IMR-90 (cell line): ENCODE measurements around the gene FAM149A. TPM values are rescaled to one million over a fixed set of nuclear protein-coding genes. Genes with fewer than 3 reads are reported as not detected.

Experiments
- ATAC-seq: fragments of 200-7000 bp; cut with Tn5 transposase; 2 replicates; pipeline ENCODE4 v1.9.1; 2020; ENCODE audit warnings: low read depth, mild to moderate bottlenecking, moderate library complexity
- BruUV-seq: library from RNA; stranded (reverse); fragments of 400-500 nt; replicated peaks from 2 replicates; lab custom pipeline; 2021; lab: Mats Ljungman, UMichigan
- CTCF ChIA-PET: fragments of 300-600 bp; formaldehyde crosslinking; extraction: SDS; loops from one replicate; lab custom pipeline; 2021; ENCODE audit warnings: antibody characterized with exemption; lab: Yijun Ruan, JAX
- POLR2A ChIA-PET: fragments of 300-600 bp; sonication (Branson Sonifier 250); formaldehyde crosslinking; loops from one replicate; lab custom pipeline; 2022; ENCODE audit warnings: antibody characterized with exemption; ENCODE audit not compliant: unreplicated experiment; lab: Charles Lee
- DNase-seq: peaks from one replicate; pipeline ENCODE4 v3.0.0; 2013
- H2AFZ ChIP-seq: replicated peaks from 2 replicates; pipeline ENCODE3; 2013; ENCODE audit warnings: low read length, mild to moderate bottlenecking; ENCODE audit not compliant: poor library complexity
- H2AK5ac ChIP-seq: 2 replicates; pipeline ENCODE4 v1.6.1; 2013; ENCODE audit warnings: low read depth, low read length, inconsistent platforms
- H2AK9ac ChIP-seq: replicated peaks from 2 replicates; pipeline ENCODE3; 2013; ENCODE audit warnings: mild to moderate bottlenecking, low read depth, low read length, moderate library complexity; ENCODE audit not compliant: poor library complexity
- H2BK120ac ChIP-seq: 2 replicates; pipeline ENCODE4 v1.6.1; 2013; ENCODE audit warnings: low read depth, low read length, inconsistent platforms
- H2BK15ac ChIP-seq: 3 replicates; pipeline ENCODE4 v1.6.1; 2013; ENCODE audit warnings: low read depth, low read length, inconsistent platforms
- H2BK20ac ChIP-seq: 2 replicates; pipeline ENCODE4 v1.6.1; 2013; ENCODE audit warnings: low read depth, mild to moderate bottlenecking, inconsistent platforms, low read length, moderate library complexity
- H2BK5ac ChIP-seq: 2 replicates; pipeline ENCODE4 v1.6.1; 2013; ENCODE audit warnings: mild to moderate bottlenecking, low read depth, low read length, inconsistent platforms; ENCODE audit not compliant: poor library complexity, severe bottlenecking
- H3K14ac ChIP-seq: replicated peaks from 2 replicates; pipeline ENCODE4 v1.6.1; 2013; ENCODE audit warnings: low read depth, low read length, inconsistent platforms
- H3K18ac ChIP-seq: 2 replicates; pipeline ENCODE4 v1.6.1; 2013; ENCODE audit warnings: low read depth, low read length, control low read depth
- H3K23ac ChIP-seq: 2 replicates; pipeline ENCODE4 v1.6.1; 2013; ENCODE audit warnings: low read depth, low read length, inconsistent platforms
- H3K27ac ChIP-seq: 2 replicates; pipeline ENCODE4 v1.5.1; 2013; ENCODE audit warnings: mild to moderate bottlenecking, control low read depth, low read length; ENCODE audit not compliant: insufficient read depth
- H3K27me3 ChIP-seq: 2 replicates; pipeline ENCODE4 v1.6.1; 2013; ENCODE audit warnings: low read length; ENCODE audit not compliant: control insufficient read depth, insufficient read depth
- H3K36me3 ChIP-seq: 2 replicates; pipeline ENCODE4 v1.6.1; 2013; ENCODE audit warnings: low read length, mixed read lengths; ENCODE audit not compliant: control insufficient read depth, insufficient read depth
- H3K4ac ChIP-seq: 2 replicates; pipeline ENCODE4 v1.6.1; 2013; ENCODE audit warnings: low read depth, low read length, inconsistent platforms
- H3K4me1 ChIP-seq: 2 replicates; pipeline ENCODE4 v1.6.1; 2013; ENCODE audit warnings: low read length, mixed read lengths; ENCODE audit not compliant: control insufficient read depth, insufficient read depth
- H3K4me2 ChIP-seq: 2 replicates; pipeline ENCODE4 v1.6.1; 2013; ENCODE audit warnings: low read depth, mild to moderate bottlenecking, control low read depth, low read length, moderate library complexity
- H3K4me3 ChIP-seq: 2 replicates; pipeline ENCODE4 v1.5.1; 2013; ENCODE audit warnings: low read depth, mild to moderate bottlenecking, control low read depth, low read length, moderate library complexity; ENCODE audit not compliant: insufficient read depth
- H3K56ac ChIP-seq: 2 replicates; pipeline ENCODE4 v1.6.1; 2013; ENCODE audit warnings: low read length, inconsistent platforms; ENCODE audit not compliant: insufficient read depth; ENCODE audit errors: extremely low read depth
- H3K79me1 ChIP-seq, 2 experiments: 2 replicates each; pipeline ENCODE4 v1.6.1; 2013; ENCODE audit warnings: low read length in 2 of 2, inconsistent platforms in 1 of 2, low read depth in 1 of 2
- H3K9ac ChIP-seq: 2 replicates; pipeline ENCODE4 v1.6.1; 2013; ENCODE audit warnings: low read depth, low read length, control low read depth
- H3K9me1 ChIP-seq: 2 replicates; pipeline ENCODE4 v1.6.1; 2013; ENCODE audit warnings: low read length, inconsistent platforms; ENCODE audit not compliant: insufficient read depth
- H3K9me3 ChIP-seq: 2 replicates; pipeline ENCODE4 v1.6.1; 2013; ENCODE audit warnings: low read length; ENCODE audit not compliant: control insufficient read depth, insufficient read depth
- H4K20me1 ChIP-seq: 2 replicates; pipeline ENCODE4 v1.6.1; 2013; ENCODE audit warnings: low read length, inconsistent platforms; ENCODE audit not compliant: insufficient read depth
- H4K5ac ChIP-seq: 2 replicates; pipeline ENCODE4 v1.6.1; 2013; ENCODE audit warnings: mild to moderate bottlenecking, low read depth, low read length, control low read depth
- H4K8ac ChIP-seq, 2 experiments: 2 replicates each; pipeline ENCODE4 v1.6.1; 2013; ENCODE audit warnings: low read depth in 2 of 2, low read length in 2 of 2, control low read depth in 1 of 2, inconsistent platforms in 1 of 2
- H4K91ac ChIP-seq: 2 replicates; pipeline ENCODE4 v1.6.1; 2013; ENCODE audit warnings: low read depth, low read length, inconsistent platforms; ENCODE audit not compliant: insufficient read depth
- BHLHE40 ChIP-seq: fragments of 150-350 bp; IDR thresholded peaks from 2 replicates; pipeline ENCODE4 v1.6.1; 2016; ENCODE audit warnings: mild to moderate bottlenecking, low read depth, low read length
- MXI1 ChIP-seq: IDR thresholded peaks from 2 replicates; pipeline ENCODE4 v1.6.1; 2012; ENCODE audit warnings: low read depth, mild to moderate bottlenecking, low read length, moderate library complexity, borderline replicate concordance
- RAD21 ChIP-seq: IDR thresholded peaks from 2 replicates; pipeline ENCODE4 v1.6.1; 2012; ENCODE audit warnings: low read length, improper control_type of control experiment
- RFX5 ChIP-seq: IDR thresholded peaks from 2 replicates; pipeline ENCODE4 v1.8.0; 2012; ENCODE audit warnings: low read depth, mild to moderate bottlenecking, low read length, moderate library complexity
- WGBS, 2 experiments: methylation state at CpG; one replicate each; pipeline versions ENCODE4 v1.1.5 to v1.1.7; 2013; ENCODE audit warnings: missing lambda C conversion rate in 2 of 2; ENCODE audit not compliant: insufficient read length in 1 of 2; ENCODE audit errors: extremely low coverage in 2 of 2; 5-methylcytosine and 5-hydroxymethylcytosine counted together
- dilution Hi-C: fragments of 300-500 bp; cut with HindIII; formaldehyde crosslinking; loops from one replicate; pipeline ENCODE4 v1.14.3; 2018; ENCODE audit warnings: low sequenced_read_pairs; ENCODE audit not compliant: unreplicated experiment
- in situ Hi-C: fragments of 300-500 bp; cut with MboI; formaldehyde crosslinking; loops from 3 replicates; pipeline ENCODE4 v1.14.3; 2019; ENCODE audit warnings: low sequenced_read_pairs, inconsistent platforms, mixed read lengths
- intact Hi-C: fragments of 100-400 bp; cut with micrococcal nuclease; formaldehyde crosslinking; loops from 2 replicates; pipeline ENCODE4 v1.10.0; 2022
- polyA plus RNA-seq, 3 experiments: library from polyadenylated mRNA; depleted of rRNA; stranded (reverse); fragments of >200 nt; gene quantifications; 2 replicates each; pipeline ENCODE4 v1.2.3, GENCODE V29; 2012; ENCODE audit warnings: low replicate concordance in 1 of 3
- total RNA-seq: library from RNA; depleted of rRNA; stranded (reverse); fragments of >200 nt; gene quantifications from 2 replicates; pipeline ENCODE4 v1.2.3, GENCODE V29; 2012

FAM149A gene
- total and polyA plus RNA-seq, 2 of the 4 experiments (the other 2 are of a cell fraction), result 0.54 to 0.70 TPM

- intact Hi-C loops (no loop called here), dilution Hi-C loops (no loop called here), in situ Hi-C loops (no loop called here)
- Histone ChIP-seq H3K4me1 (no peaks in the 10 kb centered on the region), H3K56ac (no peak overlapping the region), H3K4ac (no peak overlapping the region), H3K9ac (no peak overlapping the region), H3K23ac (no peak overlapping the region), H2BK5ac (no peak overlapping the region), H3K9me1 (no peaks in the 10 kb centered on the region), H3K18ac (no peak overlapping the region), H4K20me1 (no peaks in the 10 kb centered on the region), H3K9me3 (no peaks in the 10 kb centered on the region), H2AFZ (no peak overlapping the region), H2AK5ac (no peak overlapping the region), H4K5ac (no peak overlapping the region), H3K79me1 (no peaks in the 10 kb centered on the region), H3K4me2 (no peak overlapping the region), H3K27me3 (no peaks in the 10 kb centered on the region; the same call in 1 of the 2 replicates), H2AK9ac (no peak overlapping the region), H3K36me3 (no peaks in the 10 kb centered on the region), H2BK120ac (no peak overlapping the region), H3K27ac (no peak overlapping the region), H4K8ac (no peak overlapping the region), H4K91ac (no peak overlapping the region), H2BK15ac (no peak overlapping the region), H2BK20ac (no peak overlapping the region), H3K4me3 (no peak overlapping the region), H3K14ac (no peak overlapping the region)
- no peak for TF ChIP-seq BHLHE40
- no peak for TF ChIP-seq RAD21
- no peak for TF ChIP-seq MXI1
- no peak for TF ChIP-seq RFX5
- BruUV-seq, result no TSS peak
- POLR2A ChIA-PET, result no interaction called here
- no peak for ATAC-seq
- CTCF ChIA-PET, result interaction anchor here (0.8 kb wide), 1 partner anchor 67 kb away, joined by 3 read pairs; no protein-coding TSS in a partner anchor
- DNase-seq, result no peak
- WGBS, 2 experiments, result 78% methylated on average over 3 of the region's 18 CpGs; no CpG with 5 or more reads in 1 of the 2 experiments
These were observed 64.9 kb downstream of the FAM149A start for GRCh38 chr4:186169333-186169944.
